CMK (cell line): ENCODE measurements around the gene ADNP.
"Not testable (repeated sequence)": the region's sequence is repeated elsewhere in the genome, so short reads cannot be mapped to it uniquely, and the experiment has no call there.

Experiments used
- DNase-seq: peaks from one replicate; pipeline ENCODE4 v3.0.0-alpha.2; 2010; ENCODE audit warnings: low read depth

The ADNP gene

GRCh38 chr20:50931306-50932015, at the start of gene ADNP:
Gene ADNP (minus strand): TSS chr20:50931437. CDS start chr20:50903996, 27,441 bp downstream.
- DNase-seq = peak; percentile 81

- DNase-seq = no peak
Observed at GRCh38 chr20:50980071-50980681, 48.9 kb upstream of the ADNP start.

DNA sequence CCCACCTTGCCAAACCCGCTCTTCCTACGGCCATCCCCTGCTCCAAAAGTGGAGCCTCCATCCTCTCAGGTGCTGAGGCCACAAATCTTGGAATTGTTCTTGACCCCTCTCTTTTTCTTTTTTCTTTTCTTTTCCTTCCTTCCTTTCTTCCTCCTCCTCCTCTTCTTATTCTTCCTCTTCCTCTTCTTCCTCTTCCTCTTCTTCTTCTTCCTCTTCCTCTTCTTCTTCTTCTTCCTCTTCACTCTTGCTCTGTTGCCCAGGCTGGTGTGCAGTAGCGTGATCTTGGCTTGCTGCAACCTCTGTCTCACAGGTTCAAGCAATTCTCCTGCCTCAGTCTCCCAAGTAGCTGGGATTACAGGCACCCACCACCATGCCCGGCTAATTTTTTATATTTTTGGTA, 47.3 kb upstream of the ADNP start:
- not testable (repeated sequence) for DNase-seq

- DNase-seq = no peak
Observed at GRCh38 chr20:50977066-50978021, 46.1 kb upstream of the ADNP start.

DNA sequence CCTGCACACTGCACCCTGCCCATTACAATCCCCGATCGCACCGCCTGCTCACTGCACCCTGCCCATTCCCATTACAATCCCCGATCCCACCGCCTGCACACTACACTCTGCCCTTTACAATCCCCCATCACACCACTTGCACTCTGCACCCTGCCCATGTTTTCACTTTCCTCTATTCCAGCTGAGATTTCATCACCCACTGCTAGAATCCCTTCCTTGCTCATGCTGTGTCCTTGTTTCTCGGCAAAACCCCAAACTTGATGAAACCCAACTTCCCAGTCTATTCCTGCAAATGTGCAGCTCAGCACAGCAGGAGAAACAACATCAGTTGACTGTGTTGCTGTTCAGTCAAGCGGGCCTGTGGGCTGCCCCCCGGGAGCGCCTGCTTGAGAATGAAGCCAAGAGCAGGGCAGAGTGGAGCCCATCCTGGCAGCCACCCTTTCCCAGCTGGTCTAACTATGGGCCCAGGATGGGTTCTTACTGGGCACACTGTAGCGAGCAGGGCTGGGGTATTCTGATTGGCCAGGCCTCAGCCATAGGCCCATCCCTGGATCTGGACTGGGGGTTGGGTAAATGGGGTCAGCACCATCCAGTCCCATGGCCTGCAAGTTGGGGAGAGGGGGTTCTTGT, 44.6 kb upstream of the ADNP start:
- no peak for DNase-seq

DNA sequence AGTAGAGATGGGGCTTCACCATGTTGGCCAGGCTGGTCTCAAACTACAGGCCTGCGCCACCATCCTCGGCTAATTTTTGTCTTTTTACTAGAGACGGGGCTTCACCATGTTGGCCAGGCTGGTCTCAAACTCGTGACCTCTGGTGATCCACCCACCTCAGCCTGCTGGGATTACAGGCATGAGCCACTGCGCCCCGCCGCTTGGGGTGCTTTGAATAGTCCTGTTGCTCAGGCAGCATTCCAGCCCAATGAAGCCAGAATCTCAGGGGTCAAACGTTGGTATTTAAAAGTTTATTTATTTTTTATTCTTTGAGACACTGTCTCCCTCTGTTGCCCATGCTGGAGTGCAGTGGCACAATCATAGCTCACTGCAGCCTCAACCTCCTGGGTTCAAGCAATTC, 38.7 kb upstream of the ADNP start:
- DNase-seq = no peak

GRCh38 chr20:50969435-50969834, 38.2 kb upstream of the ADNP start:
- no peak for DNase-seq

DNA sequence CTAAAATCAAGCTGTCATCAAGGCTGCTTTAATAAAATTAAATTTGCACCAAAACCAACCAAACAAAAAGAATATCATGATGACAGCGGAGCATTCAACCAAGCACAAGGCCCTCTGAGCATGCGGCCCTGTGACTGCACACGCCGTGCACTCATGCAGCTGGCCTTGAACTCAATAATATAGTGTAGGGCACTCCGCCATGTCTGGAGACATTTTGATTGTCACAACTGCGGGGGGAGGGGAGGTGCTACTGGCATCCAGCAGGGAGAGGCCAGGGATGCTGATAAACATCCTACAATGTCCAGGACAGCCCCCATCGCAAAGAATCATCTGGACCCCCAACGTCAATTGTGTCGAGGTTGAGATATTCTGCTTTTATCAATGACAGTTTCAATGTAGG, 37.1 kb upstream of the ADNP start:
- DNase-seq = no peak

GRCh38 chr20:50967586-50967985, 36.3 kb upstream of the ADNP start:
- no peak for DNase-seq

DNA sequence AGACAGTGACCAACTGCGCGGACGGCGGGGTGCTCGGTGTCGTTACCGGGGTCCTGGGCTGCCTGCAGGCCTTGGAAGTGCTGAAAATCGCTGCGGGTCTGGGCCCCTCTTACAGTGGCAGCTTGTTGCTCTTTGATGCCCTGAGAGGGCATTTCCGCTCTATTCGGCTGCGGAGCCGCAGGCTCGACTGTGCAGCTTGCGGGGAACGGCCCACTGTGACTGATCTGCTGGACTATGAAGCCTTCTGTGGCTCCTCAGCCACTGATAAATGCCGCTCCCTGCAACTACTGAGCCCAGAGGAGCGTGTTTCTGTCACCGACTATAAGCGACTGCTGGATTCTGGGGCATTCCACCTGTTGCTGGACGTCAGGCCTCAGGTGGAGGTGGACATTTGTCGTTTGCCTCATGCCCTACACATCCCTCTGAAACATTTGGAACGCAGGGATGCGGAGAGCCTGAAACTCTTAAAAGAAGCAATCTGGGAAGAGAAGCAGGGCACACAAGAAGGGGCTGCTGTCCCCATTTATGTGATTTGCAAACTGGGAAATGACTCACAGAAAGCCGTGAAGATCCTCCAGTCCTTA, 28.4 kb upstream of the ADNP start:
- DNase-seq = no peak

GRCh38 chr20:50958615-50959542, 27.6 kb upstream of the ADNP start, which contains the start of gene MOCS3:
Gene MOCS3 (plus strand): TSS chr20:50958818. CDS start chr20:50958843, 25 bp downstream.
- DNase-seq = peak; percentile 90

GRCh38 chr20:50957798-50958614, 26.8 kb upstream of the ADNP start, which contains the start of gene DPM1:
Gene DPM1 (minus strand): TSS chr20:50958532. CDS start chr20:50958523, 9 bp downstream.
- peak; percentile 83 for DNase-seq

GRCh38 chr20:50957276-50957675, 26.0 kb upstream of the ADNP start:
- DNase-seq = no peak

DNA sequence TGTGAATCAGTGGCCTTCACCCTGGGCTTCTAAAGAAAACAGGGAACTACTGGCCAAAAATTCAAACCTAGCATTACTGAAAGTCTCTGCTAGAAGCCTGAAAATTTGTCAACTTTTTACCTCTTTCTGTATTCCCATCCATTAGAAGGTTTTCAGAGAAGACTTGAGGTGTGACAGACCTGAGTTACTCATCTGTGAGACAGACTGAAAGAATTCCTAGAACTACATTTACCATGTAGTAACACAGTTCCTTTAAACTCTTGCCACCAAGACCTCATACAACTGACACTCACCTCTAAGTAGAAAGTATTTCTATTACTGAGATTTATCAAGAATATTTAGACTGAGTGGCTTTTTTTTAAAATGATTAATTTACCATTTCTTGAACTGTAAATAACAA, 22.6 kb upstream of the ADNP start:
- DNase-seq = no peak

- no peak for DNase-seq
Observed at GRCh38 chr20:50953196-50953595, 22.0 kb upstream of the ADNP start.

DNA sequence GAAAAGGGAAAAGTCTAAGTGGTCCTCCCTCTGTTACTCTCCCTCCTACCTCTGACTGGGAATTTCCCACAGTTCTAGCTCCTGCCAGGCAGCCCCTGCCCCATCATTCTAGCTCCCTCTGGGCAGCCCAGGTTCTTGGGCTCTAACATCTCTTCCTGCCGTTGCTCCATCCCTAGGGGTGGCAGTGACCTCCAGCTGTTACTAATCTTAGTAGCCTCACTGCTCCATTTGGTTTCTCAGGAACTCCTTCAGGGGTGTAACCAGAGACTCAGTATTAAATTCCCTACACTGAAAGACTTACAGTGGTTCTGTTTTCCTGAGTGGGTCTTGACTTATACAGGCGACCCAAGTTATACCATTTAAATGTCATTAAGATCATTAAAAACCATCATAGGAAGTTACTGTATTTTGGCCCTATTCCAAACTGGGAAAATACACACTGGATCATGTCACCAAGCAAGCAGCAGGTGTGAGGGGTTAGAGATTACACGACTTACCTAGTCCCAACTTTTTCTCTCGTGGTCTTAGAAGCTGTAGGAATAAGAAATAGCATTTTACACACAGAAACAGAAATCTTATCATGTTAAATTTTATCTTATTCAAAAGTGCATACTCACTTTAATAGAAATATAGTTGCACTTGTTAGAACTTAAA, 17.0 kb upstream of the ADNP start:
- DNase-seq = no peak

DNA sequence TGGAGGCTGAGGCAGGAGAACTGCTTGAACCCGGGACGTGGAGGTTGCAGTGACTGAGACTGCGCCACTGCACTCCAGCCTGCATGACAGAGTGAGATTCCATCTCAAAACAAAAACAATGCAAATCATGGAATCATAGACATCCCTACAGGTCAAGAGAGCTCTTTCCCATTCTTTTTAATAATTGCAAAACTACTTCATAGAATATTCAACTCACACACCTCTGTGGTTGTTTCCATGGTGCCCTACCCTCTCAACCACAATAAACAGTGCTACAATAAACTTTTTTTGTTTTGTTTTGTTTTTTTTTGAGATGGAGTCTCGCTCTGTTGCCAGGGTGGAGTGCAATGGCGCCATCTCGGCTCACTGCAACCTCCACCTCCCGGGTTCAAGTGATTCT, 11.8 kb upstream of the ADNP start:
- no peak for DNase-seq

DNA sequence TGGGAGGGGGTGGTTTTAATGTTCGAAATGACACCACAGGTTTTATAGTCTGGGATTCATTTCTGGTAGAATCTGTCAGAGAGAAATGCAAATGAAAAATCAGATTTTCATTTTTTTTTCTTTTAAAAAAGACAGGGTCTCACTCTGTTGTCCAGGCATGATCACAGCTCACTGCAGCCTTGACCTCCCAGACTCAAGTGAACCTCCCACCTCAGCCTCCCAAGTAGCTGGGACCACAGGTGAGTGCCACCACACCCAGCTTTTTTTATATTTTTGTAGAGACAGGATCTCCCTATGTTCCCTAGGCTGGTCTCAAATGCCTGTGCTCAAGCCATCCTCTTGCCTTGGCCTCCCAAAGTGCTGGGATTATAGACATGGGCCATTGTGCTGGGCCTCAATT, 2.4 kb upstream of the ADNP start:
- DNase-seq = no peak

- no peak for DNase-seq
Observed at GRCh38 chr20:50932691-50933280, 1.5 kb upstream of the ADNP start.
